GM23338 (cell line): Measurements from ENCODE around the gene P2RX4. TPM values are rescaled to one million over a fixed set of nuclear protein-coding genes. Genes with fewer than 3 reads are reported as not detected.

Source experiments
- ATAC-seq: fragments of 200-7000 bp; cut with Tn5 transposase; 3 replicates; pipeline ENCODE4 v1.9.1; 2020
- DNase-seq: peaks from one replicate; pipeline ENCODE4 v3.0.0-alpha.2; 2015; ENCODE audit warnings: low spot score
- H2AFZ ChIP-seq: fragments of 200-600 bp; sonication (generic); 2 replicates; pipeline ENCODE4 v1.8.0; 2016; ENCODE audit warnings: antibody characterized with exemption, mild to moderate bottlenecking, moderate library complexity
- H3F3A ChIP-seq: fragments of 200-600 bp; sonication (generic); replicated peaks from 2 replicates; pipeline ENCODE4 v1.8.0; 2017; ENCODE audit warnings: antibody characterized with exemption, mixed run types, low read depth
- H3K27ac ChIP-seq: fragments of 200-600 bp; sonication (generic); 2 replicates; pipeline ENCODE4 v1.6.1; 2016; ENCODE audit warnings: low read depth
- H3K27me3 ChIP-seq: fragments of 200-600 bp; sonication (generic); 2 replicates; pipeline ENCODE4 v1.8.0; 2016; ENCODE audit warnings: mild to moderate bottlenecking, mixed run types, moderate library complexity; ENCODE audit not compliant: insufficient read depth
- H3K36me3 ChIP-seq: fragments of 200-600 bp; sonication (generic); 2 replicates; pipeline ENCODE4 v1.8.0; 2016; ENCODE audit warnings: mild to moderate bottlenecking; ENCODE audit not compliant: insufficient read depth
- H3K4me1 ChIP-seq: fragments of 200-600 bp; sonication (generic); 2 replicates; pipeline ENCODE4 v1.8.0; 2016; ENCODE audit warnings: mild to moderate bottlenecking, moderate library complexity; ENCODE audit not compliant: insufficient read depth
- H3K4me2 ChIP-seq: fragments of 200-600 bp; sonication (generic); 2 replicates; pipeline ENCODE4 v1.7.1; 2017; ENCODE audit warnings: mixed run types
- H3K4me3 ChIP-seq: fragments of 200-600 bp; sonication (generic); 2 replicates; pipeline ENCODE4 v1.6.1; 2016; ENCODE audit warnings: mixed run types
- H3K79me2 ChIP-seq: fragments of 200-600 bp; sonication (generic); replicated peaks from 2 replicates; pipeline ENCODE4 v1.8.0; 2017; ENCODE audit warnings: mild to moderate bottlenecking; ENCODE audit not compliant: insufficient read depth
- H3K9me2 ChIP-seq: fragments of 200-600 bp; sonication (generic); 2 replicates; pipeline ENCODE4 v1.8.0; 2017; ENCODE audit not compliant: insufficient read depth
- H4K20me1 ChIP-seq: fragments of 200-600 bp; sonication (generic); replicated peaks from 2 replicates; pipeline ENCODE4 v1.8.0; 2017; ENCODE audit warnings: mild to moderate bottlenecking; ENCODE audit not compliant: insufficient read depth
- H3K27ac Mint-ChIP-seq: 2 replicates; pipeline ENCODE4 v1.8.0; 2020; ENCODE audit warnings: inconsistent platforms, mild to moderate bottlenecking, moderate library complexity, mixed read lengths
- H3K27me3 Mint-ChIP-seq: 3 replicates; pipeline ENCODE4 v1.8.0; 2022; ENCODE audit warnings: low read depth, mild to moderate bottlenecking, moderate library complexity, mixed read lengths, inconsistent platforms; ENCODE audit not compliant: insufficient read depth, poor library complexity
- H3K36me3 Mint-ChIP-seq: 3 replicates; pipeline ENCODE4 v1.8.0; 2021; ENCODE audit warnings: low read depth, mild to moderate bottlenecking, inconsistent platforms, moderate library complexity, mixed read lengths
- H3K4me1 Mint-ChIP-seq: 3 replicates; pipeline ENCODE4 v1.8.0; 2020; ENCODE audit warnings: mild to moderate bottlenecking, inconsistent platforms, mixed read lengths
- H3K4me3 Mint-ChIP-seq: 3 replicates; pipeline ENCODE4 v1.8.0; 2021; ENCODE audit warnings: moderate library complexity, mild to moderate bottlenecking, inconsistent platforms, mixed read lengths
- H3K9me3 Mint-ChIP-seq: 3 replicates; pipeline ENCODE4 v1.8.0; 2020; ENCODE audit warnings: moderate library complexity, mild to moderate bottlenecking, inconsistent platforms, mixed read lengths
- EZH2phosphoT487 ChIP-seq: fragments of 200-600 bp; sonication (generic); IDR thresholded peaks from one replicate; pipeline ENCODE4 v1.8.1; 2018; ENCODE audit warnings: antibody characterized with exemption; ENCODE audit not compliant: unreplicated experiment
- NANOG ChIP-seq: IDR thresholded peaks from 2 replicates; pipeline ENCODE4 v1.6.1; 2016; ENCODE audit warnings: antibody characterized with exemption, borderline replicate concordance
- ZNF331 ChIP-seq: fragments of 250-450 bp; sonication (Bioruptor Pico); IDR thresholded peaks from 2 replicates; pipeline ENCODE4 v1.5.0; 2020; ENCODE audit warnings: low read depth, mild to moderate bottlenecking, moderate library complexity
- polyA plus RNA-seq: library from polyadenylated mRNA; unstranded; fragments of >200 nt; fragmentation: Nextera tagmentation; extraction: Ambion mirVana; gene quantifications from 2 replicates; pipeline ENCODE4 v1.2.1, GENCODE V29; 2016
- total RNA-seq: library from RNA; depleted of rRNA; stranded (reverse); fragments of >200 nt; shearing (Covaris generic); gene quantifications from 2 replicates; pipeline ENCODE4 v1.2.3, GENCODE V29; 2014
- TF ChIP-seq, protein P1 (sequence below): fragments of 250-450 bp; sonication (Bioruptor Pico); IDR thresholded peaks from 2 replicates; pipeline ENCODE4 v1.5.0; 2020; ENCODE audit warnings: mild to moderate bottlenecking, moderate library complexity
- TF ChIP-seq, protein P2 (sequence below): IDR thresholded peaks from one replicate; pipeline ENCODE4 v1.6.1; 2018; ENCODE audit warnings: antibody characterized with exemption; ENCODE audit not compliant: unreplicated experiment

P2RX4 gene
- total and polyA plus RNA-seq, 2 experiments from 2014 or later, result 5.6 to 18.9 TPM

DNA sequence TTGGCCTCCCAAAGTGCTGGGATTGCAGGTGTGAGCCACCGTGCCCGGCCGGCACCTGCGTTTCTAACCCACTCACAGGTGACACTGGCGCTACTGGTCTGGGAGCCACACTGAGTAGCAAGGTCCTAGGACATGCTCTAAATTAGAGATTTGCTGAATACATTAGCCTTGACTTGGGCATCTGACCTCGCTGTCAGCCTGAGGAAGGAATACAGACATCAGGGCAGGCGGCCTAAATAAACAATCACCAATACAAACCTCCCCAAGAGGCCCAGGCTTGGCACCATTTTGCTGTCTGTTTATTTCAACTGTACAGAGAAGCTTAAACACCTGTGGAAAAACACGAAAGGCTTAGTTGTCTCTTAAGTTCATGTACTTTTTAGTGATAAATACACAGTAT lies 27.5 kb downstream of the P2RX4 start:
- Mint-ChIP-seq H3K36me3 (peaks cover 13% of the 10 kb centered on the region), H3K4me1 (peaks cover 41% of the 10 kb centered on the region), H3K9me3 (no peaks in the 10 kb centered on the region), H3K27ac (no peak overlapping the region), H3K4me3 (no peak overlapping the region), H3K27me3 (peaks cover 13% of the 10 kb centered on the region)
- Histone ChIP-seq H3K27ac (no peak overlapping the region), H3K4me3 (no peak overlapping the region), H2AFZ (no peak overlapping the region), H4K20me1 (no peaks in the 10 kb centered on the region; the same call in 1 of the 2 replicates), H3K27me3 (no peaks in the 10 kb centered on the region), H3K9me2 (no peaks in the 10 kb centered on the region; the same call in 1 of the 2 replicates), H3K4me2 (no peak overlapping the region), H3K4me1 (peaks cover 17% of the 10 kb centered on the region; the same call in 1 of the 2 replicates), H3F3A (no peaks in the 10 kb centered on the region), H3K79me2 (no peaks in the 10 kb centered on the region), H3K36me3 (no peaks in the 10 kb centered on the region)
- DNase-seq (no peak), ATAC-seq (no peak)
- TF ChIP-seq, protein P1, sequence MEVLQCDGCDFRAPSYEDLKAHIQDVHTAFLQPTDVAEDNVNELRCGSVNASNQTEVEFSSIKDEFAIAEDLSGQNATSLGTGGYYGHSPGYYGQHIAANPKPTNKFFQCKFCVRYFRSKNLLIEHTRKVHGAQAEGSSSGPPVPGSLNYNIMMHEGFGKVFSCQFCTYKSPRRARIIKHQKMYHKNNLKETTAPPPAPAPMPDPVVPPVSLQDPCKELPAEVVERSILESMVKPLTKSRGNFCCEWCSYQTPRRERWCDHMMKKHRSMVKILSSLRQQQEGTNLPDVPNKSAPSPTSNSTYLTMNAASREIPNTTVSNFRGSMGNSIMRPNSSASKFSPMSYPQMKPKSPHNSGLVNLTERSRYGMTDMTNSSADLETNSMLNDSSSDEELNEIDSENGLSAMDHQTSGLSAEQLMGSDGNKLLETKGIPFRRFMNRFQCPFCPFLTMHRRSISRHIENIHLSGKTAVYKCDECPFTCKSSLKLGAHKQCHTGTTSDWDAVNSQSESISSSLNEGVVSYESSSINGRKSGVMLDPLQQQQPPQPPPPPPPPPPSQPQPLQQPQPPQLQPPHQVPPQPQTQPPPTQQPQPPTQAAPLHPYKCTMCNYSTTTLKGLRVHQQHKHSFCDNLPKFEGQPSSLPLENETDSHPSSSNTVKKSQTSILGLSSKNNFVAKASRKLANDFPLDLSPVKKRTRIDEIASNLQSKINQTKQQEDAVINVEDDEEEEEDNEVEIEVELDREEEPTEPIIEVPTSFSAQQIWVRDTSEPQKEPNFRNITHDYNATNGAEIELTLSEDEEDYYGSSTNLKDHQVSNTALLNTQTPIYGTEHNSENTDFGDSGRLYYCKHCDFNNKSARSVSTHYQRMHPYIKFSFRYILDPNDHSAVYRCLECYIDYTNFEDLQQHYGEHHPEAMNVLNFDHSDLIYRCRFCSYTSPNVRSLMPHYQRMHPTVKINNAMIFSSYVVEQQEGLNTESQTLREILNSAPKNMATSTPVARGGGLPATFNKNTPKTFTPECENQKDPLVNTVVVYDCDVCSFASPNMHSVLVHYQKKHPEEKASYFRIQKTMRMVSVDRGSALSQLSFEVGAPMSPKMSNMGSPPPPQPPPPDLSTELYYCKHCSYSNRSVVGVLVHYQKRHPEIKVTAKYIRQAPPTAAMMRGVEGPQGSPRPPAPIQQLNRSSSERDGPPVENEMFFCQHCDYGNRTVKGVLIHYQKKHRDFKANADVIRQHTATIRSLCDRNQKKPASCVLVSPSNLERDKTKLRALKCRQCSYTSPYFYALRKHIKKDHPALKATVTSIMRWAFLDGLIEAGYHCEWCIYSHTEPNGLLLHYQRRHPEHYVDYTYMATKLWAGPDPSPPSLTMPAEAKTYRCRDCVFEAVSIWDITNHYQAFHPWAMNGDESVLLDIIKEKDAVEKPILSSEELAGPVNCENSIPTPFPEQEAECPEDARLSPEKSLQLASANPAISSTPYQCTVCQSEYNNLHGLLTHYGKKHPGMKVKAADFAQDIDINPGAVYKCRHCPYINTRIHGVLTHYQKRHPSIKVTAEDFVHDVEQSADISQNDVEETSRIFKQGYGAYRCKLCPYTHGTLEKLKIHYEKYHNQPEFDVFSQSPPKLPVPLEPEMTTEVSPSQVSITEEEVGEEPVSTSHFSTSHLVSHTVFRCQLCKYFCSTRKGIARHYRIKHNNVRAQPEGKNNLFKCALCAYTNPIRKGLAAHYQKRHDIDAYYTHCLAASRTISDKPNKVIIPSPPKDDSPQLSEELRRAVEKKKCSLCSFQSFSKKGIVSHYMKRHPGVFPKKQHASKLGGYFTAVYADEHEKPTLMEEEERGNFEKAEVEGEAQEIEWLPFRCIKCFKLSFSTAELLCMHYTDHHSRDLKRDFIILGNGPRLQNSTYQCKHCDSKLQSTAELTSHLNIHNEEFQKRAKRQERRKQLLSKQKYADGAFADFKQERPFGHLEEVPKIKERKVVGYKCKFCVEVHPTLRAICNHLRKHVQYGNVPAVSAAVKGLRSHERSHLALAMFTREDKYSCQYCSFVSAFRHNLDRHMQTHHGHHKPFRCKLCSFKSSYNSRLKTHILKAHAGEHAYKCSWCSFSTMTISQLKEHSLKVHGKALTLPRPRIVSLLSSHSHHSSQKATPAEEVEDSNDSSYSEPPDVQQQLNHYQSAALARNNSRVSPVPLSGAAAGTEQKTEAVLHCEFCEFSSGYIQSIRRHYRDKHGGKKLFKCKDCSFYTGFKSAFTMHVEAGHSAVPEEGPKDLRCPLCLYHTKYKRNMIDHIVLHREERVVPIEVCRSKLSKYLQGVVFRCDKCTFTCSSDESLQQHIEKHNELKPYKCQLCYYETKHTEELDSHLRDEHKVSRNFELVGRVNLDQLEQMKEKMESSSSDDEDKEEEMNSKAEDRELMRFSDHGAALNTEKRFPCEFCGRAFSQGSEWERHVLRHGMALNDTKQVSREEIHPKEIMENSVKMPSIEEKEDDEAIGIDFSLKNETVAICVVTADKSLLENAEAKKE (CRISPR knock-in tag), result no peak
- no peak for TF ChIP-seq NANOG
- TF ChIP-seq EZH2phosphoT487, result no peak
- TF ChIP-seq, protein P2, sequence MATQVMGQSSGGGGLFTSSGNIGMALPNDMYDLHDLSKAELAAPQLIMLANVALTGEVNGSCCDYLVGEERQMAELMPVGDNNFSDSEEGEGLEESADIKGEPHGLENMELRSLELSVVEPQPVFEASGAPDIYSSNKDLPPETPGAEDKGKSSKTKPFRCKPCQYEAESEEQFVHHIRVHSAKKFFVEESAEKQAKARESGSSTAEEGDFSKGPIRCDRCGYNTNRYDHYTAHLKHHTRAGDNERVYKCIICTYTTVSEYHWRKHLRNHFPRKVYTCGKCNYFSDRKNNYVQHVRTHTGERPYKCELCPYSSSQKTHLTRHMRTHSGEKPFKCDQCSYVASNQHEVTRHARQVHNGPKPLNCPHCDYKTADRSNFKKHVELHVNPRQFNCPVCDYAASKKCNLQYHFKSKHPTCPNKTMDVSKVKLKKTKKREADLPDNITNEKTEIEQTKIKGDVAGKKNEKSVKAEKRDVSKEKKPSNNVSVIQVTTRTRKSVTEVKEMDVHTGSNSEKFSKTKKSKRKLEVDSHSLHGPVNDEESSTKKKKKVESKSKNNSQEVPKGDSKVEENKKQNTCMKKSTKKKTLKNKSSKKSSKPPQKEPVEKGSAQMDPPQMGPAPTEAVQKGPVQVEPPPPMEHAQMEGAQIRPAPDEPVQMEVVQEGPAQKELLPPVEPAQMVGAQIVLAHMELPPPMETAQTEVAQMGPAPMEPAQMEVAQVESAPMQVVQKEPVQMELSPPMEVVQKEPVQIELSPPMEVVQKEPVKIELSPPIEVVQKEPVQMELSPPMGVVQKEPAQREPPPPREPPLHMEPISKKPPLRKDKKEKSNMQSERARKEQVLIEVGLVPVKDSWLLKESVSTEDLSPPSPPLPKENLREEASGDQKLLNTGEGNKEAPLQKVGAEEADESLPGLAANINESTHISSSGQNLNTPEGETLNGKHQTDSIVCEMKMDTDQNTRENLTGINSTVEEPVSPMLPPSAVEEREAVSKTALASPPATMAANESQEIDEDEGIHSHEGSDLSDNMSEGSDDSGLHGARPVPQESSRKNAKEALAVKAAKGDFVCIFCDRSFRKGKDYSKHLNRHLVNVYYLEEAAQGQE, result no peak
- TF ChIP-seq ZNF331, result no peak
